ENCODE data around the gene PPP1R14B.
"Not testable (repeated sequence)": the region's sequence is repeated elsewhere in the genome, so short reads cannot be mapped to it uniquely, and the experiment has no call there.

The PPP1R14B gene

DNA sequence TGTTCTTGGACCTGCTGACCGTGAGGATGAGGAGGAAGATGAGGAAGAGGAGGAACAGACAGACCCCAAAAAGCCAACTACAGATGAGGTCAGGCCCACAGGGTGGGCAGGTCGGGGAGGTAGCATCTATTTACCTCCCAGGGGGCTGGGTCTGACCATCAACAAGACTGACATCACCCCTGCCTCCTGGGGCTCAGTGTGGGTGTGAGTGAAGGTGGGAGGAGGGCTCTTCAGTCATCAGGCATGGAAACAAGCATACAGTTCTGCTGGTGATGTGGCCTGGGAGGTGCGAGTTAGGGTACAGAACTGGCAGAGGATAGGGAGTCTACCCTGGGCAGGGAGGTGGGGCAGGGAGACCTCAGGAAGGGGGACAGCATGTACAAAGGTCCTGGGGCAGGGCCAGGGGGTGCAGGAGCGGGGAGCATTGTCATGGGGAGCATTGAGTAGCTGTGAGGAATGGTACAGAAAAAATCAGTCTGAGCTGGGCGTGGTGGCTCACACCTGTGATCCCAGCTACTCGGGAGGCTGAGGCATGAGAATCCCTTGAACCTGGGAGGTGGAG, 13.5 kb upstream of the PPP1R14B start:
- no peak for DNase-seq

DNA sequence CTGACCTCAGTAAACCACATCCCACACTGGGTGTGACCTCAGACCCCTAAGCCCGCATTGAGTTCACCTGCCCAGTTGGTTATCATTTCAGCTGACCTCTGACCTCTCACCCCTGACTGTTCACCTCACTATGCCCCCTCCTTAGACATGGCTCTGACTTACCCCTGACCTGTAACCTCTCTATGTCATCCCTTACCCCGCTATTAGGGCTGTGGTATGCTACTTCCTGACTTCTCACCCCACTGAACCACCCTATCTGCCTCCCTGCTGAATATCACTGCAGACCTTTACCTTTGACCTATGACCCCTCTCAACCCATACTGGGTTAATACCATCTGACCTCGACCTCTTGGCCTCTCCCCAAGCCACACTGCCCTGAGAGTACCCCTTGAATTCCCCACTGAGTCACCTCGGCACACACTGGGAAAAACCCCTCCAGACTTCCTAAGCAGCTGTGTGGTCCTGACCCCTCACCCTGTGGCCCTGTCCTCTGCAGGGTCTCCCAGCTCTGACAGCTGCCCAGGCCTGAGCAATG, 12.9 kb upstream of the PPP1R14B start:
- DNase-seq = no peak

DNA sequence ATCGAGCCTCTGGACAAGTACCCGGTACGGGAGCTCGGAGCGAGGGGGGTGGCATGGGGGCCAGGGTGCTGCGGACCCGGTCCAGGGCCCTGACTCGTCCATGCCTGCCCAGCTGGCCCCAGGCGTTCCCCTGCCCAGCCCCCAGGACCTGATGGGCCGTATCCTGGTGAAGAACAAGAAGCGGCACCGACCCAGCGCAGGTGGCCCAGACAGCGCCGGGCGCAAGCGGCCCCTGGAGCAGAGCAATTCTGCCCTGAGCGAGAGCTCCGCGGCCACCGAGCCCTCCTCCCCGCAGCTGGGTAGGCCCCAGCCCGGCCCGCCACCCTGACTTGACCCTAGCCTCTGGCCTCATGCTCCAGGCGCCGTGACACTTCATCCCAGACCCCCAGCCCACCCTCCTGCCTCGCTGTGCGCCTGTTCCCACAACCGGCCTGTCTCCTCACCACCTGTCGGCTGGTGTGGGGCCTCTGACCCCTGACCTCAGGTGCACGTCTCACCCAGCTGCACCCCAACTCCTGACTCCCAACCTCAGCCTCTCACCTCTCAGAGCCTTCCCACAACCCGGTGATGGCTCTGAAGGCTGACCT, 12.3 kb upstream of the PPP1R14B start:
- DNase-seq = no peak

DNA sequence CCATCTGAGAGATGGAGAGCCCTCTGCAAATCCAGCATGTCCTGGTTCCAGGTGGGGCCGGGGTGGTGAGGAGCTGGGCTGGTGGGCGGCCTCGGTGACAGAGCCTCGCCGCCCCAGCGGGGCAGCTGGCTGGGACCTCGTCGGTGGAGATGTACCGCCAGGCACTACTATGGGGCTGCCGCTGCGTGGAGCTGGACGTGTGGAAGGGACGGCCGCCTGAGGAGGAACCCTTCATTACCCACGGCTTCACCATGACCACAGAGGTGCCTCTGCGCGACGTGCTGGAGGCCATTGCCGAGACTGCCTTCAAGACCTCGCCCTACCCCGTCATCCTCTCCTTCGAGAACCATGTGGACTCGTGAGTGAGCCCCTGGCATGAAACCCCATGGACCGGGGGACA, 11.6 kb upstream of the PPP1R14B start:
- DNase-seq = no peak

DNA sequence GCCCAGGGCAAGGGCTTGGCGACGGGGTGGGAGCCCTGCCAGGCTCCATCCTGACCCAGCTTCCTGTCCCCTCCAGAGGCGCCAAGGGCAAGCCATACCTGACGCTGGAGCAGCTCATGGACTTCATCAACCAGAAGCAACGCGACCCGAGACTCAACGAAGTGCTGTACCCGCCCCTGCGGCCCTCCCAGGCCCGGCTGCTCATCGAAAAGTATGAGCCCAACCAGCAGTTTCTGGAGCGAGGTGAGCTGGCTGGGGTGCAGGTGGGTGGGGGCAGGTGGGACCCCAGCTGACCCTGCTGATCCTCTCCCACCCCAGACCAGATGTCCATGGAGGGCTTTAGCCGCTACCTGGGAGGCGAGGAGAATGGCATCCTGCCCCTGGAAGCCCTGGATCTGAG, 9.6 kb upstream of the PPP1R14B start:
- no peak for DNase-seq

DNA sequence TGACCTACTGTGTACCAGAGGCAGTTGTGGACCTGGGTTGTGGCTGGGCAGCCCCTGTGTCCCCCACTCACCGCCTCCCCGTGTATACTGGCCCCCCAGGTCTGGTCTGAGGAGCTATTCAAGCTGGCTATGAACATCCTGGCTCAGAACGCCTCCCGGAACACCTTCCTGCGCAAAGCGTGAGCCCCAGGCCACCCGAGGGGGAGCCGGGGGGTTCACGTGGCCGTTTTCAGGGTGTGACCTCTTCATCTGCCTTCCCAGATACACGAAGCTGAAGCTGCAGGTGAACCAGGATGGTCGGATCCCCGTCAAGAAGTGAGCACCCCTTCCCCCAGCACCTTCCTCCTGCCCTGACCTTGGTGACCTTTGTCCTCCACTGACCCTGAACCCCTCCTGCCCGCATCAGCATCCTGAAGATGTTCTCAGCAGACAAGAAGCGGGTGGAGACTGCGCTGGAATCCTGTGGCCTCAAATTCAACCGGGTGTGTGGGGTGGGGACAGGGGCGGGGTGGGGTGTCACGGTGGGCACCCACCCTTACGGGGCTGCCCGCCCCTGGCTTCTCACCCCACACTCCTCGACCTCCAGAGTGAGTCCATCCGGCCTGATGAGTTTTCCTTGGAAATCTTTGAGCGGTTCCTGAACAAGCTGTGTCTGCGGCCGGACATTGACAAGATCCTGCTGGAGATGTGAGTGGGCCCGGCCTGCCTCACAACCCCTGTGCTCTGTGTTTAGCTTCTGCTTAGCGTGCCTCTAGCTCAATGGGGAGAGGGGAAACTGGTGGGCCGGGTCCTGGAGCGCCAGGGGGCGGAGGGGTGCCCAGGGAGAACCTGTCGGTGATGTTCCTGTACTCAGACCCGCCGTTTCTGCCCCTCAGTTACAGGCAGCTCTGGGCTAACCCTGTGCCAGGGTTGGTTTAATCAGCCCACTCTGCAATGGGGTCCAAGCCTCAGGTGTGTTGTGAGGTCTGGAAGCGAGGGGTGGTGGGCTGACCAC, 8.7 kb upstream of the PPP1R14B start:
- DNase-seq = no peak

DNA sequence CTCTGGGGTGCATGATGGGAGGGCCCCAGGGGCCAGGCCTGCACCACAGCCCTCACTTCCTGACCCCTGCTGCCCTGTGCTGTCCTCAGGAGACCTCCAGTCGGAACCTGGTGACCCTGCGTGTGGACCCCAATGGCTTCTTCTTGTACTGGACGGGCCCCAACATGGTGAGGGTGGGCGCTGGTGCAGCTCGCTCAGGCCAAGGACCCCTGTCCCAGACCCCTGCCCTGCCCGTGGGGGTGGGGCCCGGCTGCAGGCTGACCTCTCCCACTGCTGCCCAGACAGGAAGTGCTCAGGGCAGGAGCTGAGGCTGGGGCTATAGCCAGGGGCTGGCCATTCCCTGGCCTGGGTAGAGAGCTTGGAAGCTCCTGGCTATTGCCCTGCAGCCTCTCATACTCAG, 7.6 kb upstream of the PPP1R14B start:
- no peak for DNase-seq

DNA sequence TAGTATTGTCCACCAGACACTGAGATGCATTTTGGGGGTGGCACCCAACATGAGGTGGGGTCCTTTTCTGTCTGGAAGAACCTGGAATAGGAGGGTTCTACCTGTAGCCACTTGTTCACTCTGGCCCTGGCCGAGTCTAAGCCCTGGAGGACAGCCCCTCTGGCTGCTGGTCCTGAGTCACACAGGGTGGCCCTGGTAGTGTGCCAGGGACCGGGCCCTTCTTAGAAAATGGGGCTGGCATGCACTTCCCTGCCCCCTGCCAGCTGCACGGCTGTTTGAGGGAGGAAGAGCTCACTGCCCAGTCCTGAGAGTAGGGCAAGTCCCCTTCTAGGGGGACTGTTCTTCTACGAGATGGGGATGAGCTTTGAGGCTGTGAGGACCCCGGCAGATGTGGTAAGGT, 6.7 kb upstream of the PPP1R14B start:
- no peak for DNase-seq

DNA sequence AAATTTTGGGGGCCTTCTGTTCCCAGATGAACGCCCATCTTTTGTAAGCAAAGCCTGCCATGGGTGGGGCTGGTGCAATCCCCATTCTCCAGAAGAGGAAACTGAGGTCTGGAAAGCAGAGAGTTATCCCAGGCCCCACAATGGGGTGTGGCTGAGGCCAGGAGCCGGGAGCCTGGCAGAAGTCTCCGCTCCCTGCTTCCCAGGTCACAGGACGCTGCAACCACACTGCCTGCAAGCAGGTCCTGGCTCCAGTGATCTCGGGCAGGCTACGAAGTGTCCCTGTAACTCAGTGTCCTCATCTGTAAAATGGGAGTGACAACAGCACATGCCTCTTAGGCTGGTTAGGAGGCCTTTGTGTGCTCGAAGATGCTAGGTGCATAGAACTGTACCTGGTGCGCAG, 6.3 kb upstream of the PPP1R14B start:
- DNase-seq = no peak

DNA sequence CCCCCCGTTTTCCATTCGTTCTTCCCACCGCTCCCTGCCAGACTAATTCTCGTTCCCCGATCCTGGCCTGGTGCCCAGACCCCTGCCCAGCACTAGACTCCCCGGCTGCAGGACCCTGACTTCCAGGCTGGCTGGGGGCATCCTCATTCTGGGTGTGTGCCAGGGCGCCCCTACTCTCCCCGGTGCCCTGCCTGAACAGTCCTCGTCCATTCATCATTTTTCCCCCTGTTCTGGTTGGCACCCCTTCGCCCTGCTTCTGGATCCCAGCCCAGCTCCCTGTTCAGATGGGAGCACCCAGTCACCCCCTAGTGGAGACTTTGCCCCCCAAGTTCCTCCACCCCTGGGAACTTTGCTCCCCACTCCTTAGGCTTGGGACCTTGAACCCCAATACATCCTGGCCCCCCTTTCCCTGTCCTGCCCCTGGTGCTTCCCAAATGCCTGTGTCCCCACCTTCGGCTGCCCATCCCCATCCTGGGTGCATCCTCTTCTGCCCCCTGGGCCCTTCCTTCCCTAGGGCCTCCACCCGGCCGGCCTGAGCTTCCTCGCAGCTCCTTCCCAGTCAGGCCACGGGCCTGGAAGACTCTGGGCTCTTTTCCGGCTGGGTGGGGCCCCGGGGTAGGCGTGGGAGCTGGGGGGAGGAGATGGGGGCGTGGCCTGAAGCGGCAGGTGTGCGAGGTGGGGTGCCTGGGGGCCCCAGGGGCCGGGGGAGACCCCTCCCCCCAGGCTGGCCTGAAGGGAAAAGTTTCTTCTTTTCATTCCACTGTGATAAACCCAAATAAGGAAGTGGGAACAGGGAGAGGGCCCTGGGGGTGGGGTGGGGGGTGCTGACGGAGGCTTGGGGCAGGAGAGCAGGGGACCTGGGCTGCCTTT, 5.5 kb upstream of the PPP1R14B start:
- no peak for DNase-seq

DNA sequence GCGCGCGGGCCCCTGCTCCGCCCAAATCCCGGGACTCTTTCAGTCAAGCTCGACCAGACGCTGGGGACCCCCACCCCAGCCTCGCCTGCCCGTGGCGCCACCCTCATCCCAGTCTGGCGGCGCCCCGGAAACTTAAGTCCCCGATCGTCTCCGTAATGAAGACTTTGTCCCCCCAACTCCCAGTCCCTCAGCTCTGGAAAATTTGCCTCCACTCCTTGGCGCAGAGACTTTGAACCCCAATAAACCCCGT, 4.9 kb upstream of the PPP1R14B start:
- no peak for DNase-seq

DNA sequence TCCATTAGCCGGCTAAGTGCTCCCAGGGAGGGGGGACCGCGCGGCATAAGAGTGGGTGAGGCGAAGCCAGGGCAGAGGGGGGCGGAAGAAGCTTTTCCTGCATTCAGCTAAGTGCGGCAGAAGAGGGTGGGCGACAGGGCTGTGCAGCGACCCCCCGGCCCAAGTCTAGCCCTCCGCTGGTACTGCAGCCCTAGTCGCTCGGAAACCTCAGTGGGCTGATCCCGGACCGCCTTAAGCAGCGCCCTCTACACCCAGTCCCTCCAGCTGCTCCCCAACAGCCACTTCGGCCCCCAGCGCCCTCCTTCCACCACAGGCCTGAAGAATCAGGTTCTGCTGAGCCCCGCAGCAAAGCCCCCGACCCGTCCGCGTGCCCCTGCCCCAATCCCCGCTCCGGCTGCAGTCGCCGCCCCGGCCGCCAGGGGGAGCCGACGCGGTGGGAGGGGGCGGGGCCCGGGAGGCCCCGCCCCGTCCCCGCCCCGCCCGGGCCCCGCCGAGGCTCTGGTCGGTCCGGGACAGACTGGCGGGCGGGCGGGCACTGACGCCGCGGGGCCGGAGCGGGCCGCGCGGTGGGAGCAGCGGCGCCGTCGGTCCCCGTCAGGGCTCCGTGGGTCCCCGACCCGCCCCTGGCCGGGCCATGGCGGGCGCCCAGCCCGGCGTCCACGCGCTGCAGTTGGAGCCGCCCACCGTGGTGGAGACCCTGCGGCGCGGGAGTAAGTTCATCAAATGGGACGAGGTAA, 4.4 kb upstream of the PPP1R14B start, which contains the start of gene PLCB3:
TSS of gene PLCB3 (plus strand) at position 515 of the 737 bp plus-strand sequence. CDS start at position 635, 120 bp downstream.
- DNase-seq = peak; percentile 38 to 58

DNA sequence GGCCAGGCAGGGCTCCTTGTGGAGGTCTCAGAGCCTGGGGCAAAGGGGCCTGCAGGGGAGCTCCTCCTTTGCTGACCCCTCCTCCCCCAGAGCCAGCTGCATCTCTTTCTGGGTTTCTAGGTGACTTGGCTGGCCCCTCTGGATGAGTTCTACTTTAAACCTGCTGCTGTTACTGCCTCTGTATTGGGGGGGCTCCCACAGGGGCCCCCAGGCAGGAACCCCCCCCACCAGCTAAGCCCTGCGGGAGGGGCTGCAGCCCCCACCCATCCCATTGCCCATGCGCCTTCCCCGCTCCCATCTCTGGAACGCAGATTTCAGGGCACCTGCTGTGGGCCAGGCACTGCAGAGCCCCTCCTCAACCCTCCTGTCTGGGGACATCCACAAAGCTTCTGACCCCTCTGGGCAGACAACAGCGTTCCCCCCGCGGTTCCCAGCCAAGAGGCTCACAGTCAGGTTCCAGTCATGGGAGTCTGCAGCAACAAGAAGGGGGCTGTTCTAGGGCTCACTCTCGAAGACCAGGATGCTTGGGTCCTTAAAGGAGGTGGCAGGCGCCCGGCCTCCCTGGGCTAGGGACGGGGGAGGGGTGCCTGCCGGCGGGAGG, 3.8 kb upstream of the PPP1R14B start:
- no peak for DNase-seq

DNA sequence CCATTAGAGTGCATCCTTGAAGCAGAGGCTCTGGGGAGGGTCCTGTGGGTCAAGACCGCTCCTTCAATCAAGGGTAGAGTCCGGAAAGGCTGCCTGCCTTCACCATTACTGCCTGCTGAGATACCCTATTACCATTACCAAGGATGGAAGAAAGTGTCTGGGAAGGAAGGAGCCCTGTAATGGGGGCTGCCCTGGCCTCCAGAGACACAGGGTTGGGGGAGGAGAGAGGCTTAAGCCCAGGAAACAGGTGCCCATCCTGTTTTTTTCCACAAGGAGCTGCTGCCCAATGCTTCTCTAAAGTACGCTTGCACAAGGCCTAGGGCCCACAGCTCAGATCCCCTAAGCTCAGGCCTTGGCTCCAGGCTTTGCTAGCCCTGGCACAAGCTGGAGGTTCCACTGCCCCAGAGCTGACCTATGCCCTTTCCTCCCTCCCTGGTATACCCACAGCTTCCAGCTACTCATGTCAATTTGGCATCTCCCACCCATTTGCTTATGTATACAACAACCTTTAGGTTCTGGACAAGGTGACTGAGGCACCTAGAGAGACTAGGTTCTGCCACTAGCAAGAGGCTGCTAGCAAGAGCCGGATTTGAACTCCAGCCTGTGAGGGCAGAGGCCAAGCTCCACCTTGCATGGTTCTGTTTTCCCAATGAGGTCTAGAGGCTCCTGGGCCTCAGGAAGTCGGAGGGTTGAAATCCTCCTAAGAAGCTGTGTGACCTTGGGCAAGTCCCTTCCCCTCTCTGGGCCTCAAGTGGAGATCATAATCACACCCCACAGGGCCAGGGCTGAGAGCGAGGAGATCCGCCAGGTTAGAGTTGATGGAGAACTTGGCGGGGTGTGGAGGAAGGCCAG, 3.0 kb upstream of the PPP1R14B start:
- no peak for DNase-seq

DNA sequence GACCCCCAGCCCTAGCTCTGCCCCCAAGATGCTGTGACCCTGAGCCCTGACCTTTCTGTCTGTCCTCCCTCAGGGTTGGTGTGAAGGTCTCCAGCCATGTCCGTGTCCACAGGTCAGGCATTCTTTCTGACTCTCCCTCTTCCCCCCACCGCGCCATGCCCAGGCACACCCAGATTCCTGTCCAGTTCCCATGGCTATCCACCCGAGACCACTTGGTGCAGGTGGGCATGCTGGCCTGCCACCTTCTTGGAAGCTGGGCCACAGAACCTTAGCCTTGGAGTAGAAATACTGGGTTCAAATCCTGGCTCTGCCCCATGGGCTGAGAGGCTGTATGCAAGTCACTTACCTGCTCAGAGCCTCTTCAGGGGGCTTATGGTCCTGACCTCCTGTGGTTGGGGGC, 2.3 kb upstream of the PPP1R14B start:
- DNase-seq = no peak

DNA sequence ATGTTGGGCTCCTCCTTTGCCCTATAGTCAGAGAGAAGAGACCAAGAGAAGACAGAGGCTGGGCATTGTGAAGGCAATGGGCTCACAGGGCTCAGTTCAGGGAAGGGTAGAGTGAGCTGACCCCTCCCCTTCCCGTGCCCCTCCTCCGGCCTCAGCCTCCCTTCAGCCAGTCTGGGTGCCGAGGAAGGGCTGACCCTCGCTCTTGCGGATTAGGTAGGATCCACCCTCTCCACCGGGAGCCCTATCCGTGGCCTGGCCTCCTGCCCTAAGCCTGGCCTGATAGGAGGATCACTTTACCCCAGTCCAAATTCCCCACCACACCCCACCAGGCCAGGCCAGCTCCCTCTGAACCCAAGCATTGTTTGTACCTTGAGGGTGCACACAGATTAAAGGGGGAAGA, 1.8 kb upstream of the PPP1R14B start:
- no peak for DNase-seq

DNA sequence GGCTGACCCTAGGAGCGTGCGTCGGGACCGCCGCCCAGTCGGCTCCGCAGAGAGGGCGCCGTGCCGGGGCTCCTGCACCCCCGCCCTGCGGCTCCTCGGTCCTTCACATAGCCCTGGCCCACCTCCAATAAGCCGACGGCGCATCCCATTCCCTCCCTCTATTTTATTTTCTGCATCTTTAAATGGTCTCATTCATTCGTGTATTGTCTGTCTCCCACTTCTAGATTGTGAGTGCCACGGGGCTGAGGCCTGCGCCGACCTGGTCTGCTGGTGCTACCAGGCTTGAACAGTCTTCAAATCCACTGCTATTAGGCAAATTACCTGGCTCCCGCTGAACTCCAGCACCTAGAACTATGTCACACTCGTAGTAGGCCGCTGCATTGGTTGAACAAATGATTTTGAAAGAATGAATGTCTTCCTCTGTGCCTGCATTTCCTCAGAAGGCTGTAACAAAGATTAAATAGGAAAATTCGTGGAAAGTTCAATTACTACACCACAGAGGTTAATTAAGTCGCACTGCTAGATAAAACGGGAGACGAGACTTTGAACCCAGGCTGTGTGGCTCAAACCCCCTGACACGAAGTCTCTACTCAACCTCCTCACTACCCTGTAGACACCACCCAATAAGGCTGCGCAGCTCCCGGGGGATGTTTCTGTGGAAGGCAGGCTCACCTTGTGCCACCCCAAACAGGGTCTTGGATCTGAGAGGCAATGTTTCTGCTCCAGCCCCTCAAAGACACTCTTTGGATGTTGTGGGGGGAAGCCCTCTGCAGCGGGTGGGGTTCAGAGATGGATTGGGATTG, 1.2 kb upstream of the PPP1R14B start:
- DNase-seq = no peak

DNA sequence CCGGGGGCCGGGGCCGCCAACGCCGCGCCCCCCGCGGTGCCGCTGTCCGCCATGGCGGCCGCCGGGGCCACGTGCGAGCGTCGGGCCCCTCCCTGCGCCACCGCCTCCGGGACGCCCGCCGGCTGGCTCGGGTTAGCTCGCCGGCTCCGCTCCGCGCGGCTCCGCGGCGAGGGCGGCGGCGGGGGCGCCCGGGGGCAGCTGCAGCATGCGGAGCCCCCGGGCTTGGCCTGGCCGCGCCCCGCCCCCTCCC, 197 bp downstream of the PPP1R14B start:
- DNase-seq = not testable (repeated sequence)

DNA sequence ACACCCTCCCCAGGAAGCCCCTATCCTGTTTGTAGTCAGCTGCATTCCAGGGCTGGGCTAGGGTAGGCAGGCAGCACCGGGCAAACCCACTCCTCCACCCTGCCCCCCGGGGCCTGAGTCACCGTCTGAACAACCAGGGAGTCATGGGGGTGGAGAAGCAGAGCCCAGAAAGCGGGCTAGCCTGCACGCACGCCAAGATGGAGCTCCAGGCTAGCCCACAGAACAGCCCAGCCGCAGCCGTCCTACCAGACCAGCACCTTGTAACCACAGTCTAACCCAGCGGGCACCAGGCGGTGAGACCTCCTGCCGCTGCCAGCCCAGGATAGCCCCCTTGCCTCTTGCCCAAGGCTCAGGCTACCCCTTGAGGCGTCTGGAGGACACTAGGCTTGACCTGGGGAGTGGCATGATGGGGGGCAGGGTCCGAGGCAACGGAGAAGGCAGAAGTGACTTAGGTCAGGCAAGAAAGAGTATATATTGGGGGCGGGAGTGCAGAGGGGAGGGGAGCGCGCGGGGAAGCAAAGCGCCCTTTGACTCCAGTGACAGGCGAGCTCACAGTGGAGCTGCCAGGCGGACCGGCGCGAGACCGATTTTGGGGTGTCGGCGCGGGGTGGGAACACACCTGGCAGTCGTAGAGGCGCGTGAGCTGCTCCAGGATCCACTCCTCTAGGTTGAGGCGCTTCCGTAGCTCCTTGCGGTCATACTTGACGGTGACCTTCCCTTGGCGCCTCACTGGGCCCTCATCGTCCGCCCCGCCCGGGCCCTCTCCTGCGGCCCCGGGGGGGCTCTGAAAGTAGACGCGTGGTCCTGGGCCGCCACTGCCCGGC, 734 bp downstream of the PPP1R14B start:
- DNase-seq = no peak
